H1 (cell line): ENCODE measurements around the gene GRAMD2A. TPM values are rescaled to one million over a fixed set of nuclear protein-coding genes. Genes with fewer than 3 reads are reported as not detected.

Source experiments
- ASH2L ChIP-seq: fragments of 200-600, 300-600 bp; sonication (generic); IDR thresholded peaks from one replicate; pipeline ENCODE4 v1.7.1; 2017; ENCODE audit warnings: low read length
- CHD2 ChIP-seq: IDR thresholded peaks from 2 replicates; pipeline ENCODE4 v1.6.1; 2012; ENCODE audit warnings: low read length, improper control_type of control experiment
- RNF2 ChIP-seq: fragments of 200-900, 300-1000 bp; sonication (generic); IDR thresholded peaks from 2 replicates; pipeline ENCODE4 v1.7.1; 2016; ENCODE audit warnings: borderline replicate concordance, low read depth, mild to moderate bottlenecking, antibody characterized with exemption, low read length; ENCODE audit not compliant: poor library complexity, severe bottlenecking; ENCODE audit errors: missing control alignments
- SIN3A ChIP-seq, 2 experiments: IDR thresholded peaks in 1 of 2; conservative IDR thresholded peaks in 1 of 2; 2 replicates each; pipeline ENCODE4 v1.6.1; 2011 to 2012; ENCODE audit warnings: low read length in 2 of 2, improper control_type of control experiment in 1 of 2, low read depth in 1 of 2, mild to moderate bottlenecking in 1 of 2
- SIX5 ChIP-seq: IDR thresholded peaks from 2 replicates; pipeline ENCODE4 v1.6.1; 2011; ENCODE audit warnings: mild to moderate bottlenecking, low read depth, low read length
- SUZ12 ChIP-seq: fragments of 200-600 bp; sonication (generic); IDR thresholded peaks from 2 replicates; pipeline ENCODE4 v1.6.1; 2012; ENCODE audit warnings: mild to moderate bottlenecking, inconsistent platforms, low read length, moderate library complexity, mixed read lengths
- polyA plus RNA-seq, 7 experiments: library from polyadenylated mRNA; depleted of rRNA in 3 of 7; stranded (reverse) in 5 of 7; unstranded in 2 of 7; fragments of >200 nt in 5 of 7; fragments of 200-250 nt in 2 of 7; gene quantifications; 1 replicate in 5 of 7; 2 replicates in 1 of 7; 4 replicates in 1 of 7; pipeline versions ENCODE4 v1.2.1 to v1.2.3, GENCODE V29; 2011 to 2013; ENCODE audit warnings: missing spikeins in 2 of 7, mixed read lengths in 2 of 7
- total RNA-seq: library from RNA; stranded (reverse); fragmentation: NEBNext Ultra II Directional; extraction: Animal tissue kit (Norgen Biotek cat#: 25700); gene quantifications from 2 replicates; pipeline ENCODE4 v1.2.1, GENCODE V29; 2021

The GRAMD2A gene
- total and polyA plus RNA-seq, 2 of the 8 experiments (the other 6 are each of a cell fraction or from before 2014, with no cell fraction given), result 0.57 to 1.5 TPM

- TF ChIP-seq ASH2L (no peak), SIN3A (conservative IDR thresholded peaks at IDR 0.05 in 1 of 2, IDR thresholded peaks at IDR 0.05 in 1 of 2; ENCODE audit: low read depth in 1 of 2, low read length in 2 of 2) (no peak), RNF2 (no peak), SIX5 (no peak), CHD2 (no peak), SUZ12 (no peak)
Measured at GRCh38 chr15:72202801-72203506, 5.4 kb upstream of the GRAMD2A start (continued).
